Neuronal stem cell (in vitro differentiated cells): ENCODE results near the gene GNPTAB.

Experiments used
- DNase-seq: peaks from one replicate; pipeline ENCODE4 v3.0.0-alpha.2; 2013; ENCODE audit warnings: low spot score
- H2AFZ ChIP-seq: one replicate; pipeline ENCODE4 v1.6.1; 2013; ENCODE audit warnings: mild to moderate bottlenecking, low read length, inconsistent platforms
- H2AK5ac ChIP-seq: 2 replicates; pipeline ENCODE4 v1.6.1; 2013; ENCODE audit warnings: low read depth, mild to moderate bottlenecking, inconsistent platforms, low read length, moderate library complexity, mixed read lengths
- H2BK120ac ChIP-seq: 2 replicates; pipeline ENCODE4 v1.6.1; 2013; ENCODE audit warnings: low read depth, mild to moderate bottlenecking, inconsistent platforms, low read length, moderate library complexity, mixed read lengths
- H2BK12ac ChIP-seq: one replicate; pipeline ENCODE4 v1.6.1; 2013; ENCODE audit warnings: low read length, inconsistent platforms
- H2BK15ac ChIP-seq: 2 replicates; pipeline ENCODE4 v1.6.1; 2013; ENCODE audit warnings: mild to moderate bottlenecking, low read length, inconsistent platforms, mixed read lengths
- H2BK5ac ChIP-seq: one replicate; pipeline ENCODE4 v1.6.1; 2013; ENCODE audit warnings: inconsistent platforms, mild to moderate bottlenecking, low read length, moderate library complexity
- H3K14ac ChIP-seq: one replicate; pipeline ENCODE4 v1.6.1; 2013; ENCODE audit warnings: low read length, inconsistent platforms
- H3K18ac ChIP-seq: 2 replicates; pipeline ENCODE4 v1.6.1; 2013; ENCODE audit warnings: low read length, inconsistent platforms
- H3K23ac ChIP-seq: 2 replicates; pipeline ENCODE4 v1.6.1; 2013; ENCODE audit warnings: low read depth, mild to moderate bottlenecking, mixed read lengths, low read length, inconsistent platforms; ENCODE audit not compliant: poor library complexity
- H3K27ac ChIP-seq: replicated peaks from 3 replicates; pipeline ENCODE4 v1.5.1; 2013; ENCODE audit warnings: low read length, inconsistent platforms
- H3K27me3 ChIP-seq, 3 experiments: 2 replicates each; pipeline ENCODE4 v1.6.1; 2013; ENCODE audit warnings: low read length in 3 of 3, mild to moderate bottlenecking in 2 of 3, inconsistent platforms in 1 of 3, low read depth in 1 of 3, mixed read lengths in 1 of 3, moderate library complexity in 1 of 3; ENCODE audit not compliant: control insufficient read depth in 3 of 3, insufficient read depth in 3 of 3
- H3K36me3 ChIP-seq, 2 donors: replicated peaks in 1 of 2; 2 replicates each; pipeline ENCODE4 v1.6.1; 2013; ENCODE audit warnings: low read length in 2 of 2; ENCODE audit not compliant: control insufficient read depth in 2 of 2, insufficient read depth in 2 of 2
- H3K4ac ChIP-seq: 2 replicates; pipeline ENCODE4 v1.6.1; 2013; ENCODE audit warnings: inconsistent platforms, mild to moderate bottlenecking, low read length, moderate library complexity
- H3K4me1 ChIP-seq, 2 donors: 1 replicate in 1 of 2; 2 replicates in 1 of 2; pipeline ENCODE4 v1.6.1; 2013; ENCODE audit warnings: low read length in 2 of 2, low read depth in 1 of 2; ENCODE audit not compliant: control insufficient read depth in 2 of 2, insufficient read depth in 1 of 2
- H3K4me2 ChIP-seq: one replicate; pipeline ENCODE4 v1.6.1; 2013; ENCODE audit warnings: mild to moderate bottlenecking, low read length, inconsistent platforms; ENCODE audit not compliant: insufficient read depth, poor library complexity, severe bottlenecking
- H3K4me3 ChIP-seq, 2 donors: 2 replicates each; pipeline ENCODE4 v1.5.1; 2013; ENCODE audit warnings: low read length in 2 of 2, mild to moderate bottlenecking in 2 of 2, inconsistent platforms in 1 of 2, moderate library complexity in 1 of 2
- H3K79me1 ChIP-seq: one replicate; pipeline ENCODE4 v1.6.1; 2013; ENCODE audit warnings: low read depth, mild to moderate bottlenecking, inconsistent platforms, low read length, moderate library complexity
- H3K9ac ChIP-seq: one replicate; pipeline ENCODE4 v1.6.1; 2013; ENCODE audit warnings: mild to moderate bottlenecking, low read depth, low read length, inconsistent platforms; ENCODE audit not compliant: poor library complexity
- H3K9me3 ChIP-seq, 2 donors: replicated peaks in 1 of 2; 2 replicates each; pipeline versions ENCODE3 to v1.6.1; 2013; ENCODE audit warnings: low read length in 2 of 2, mild to moderate bottlenecking in 2 of 2, inconsistent platforms in 1 of 2, low read depth in 1 of 2, mixed read lengths in 1 of 2, moderate library complexity in 1 of 2; ENCODE audit not compliant: control insufficient read depth in 2 of 2, insufficient read depth in 1 of 2
- H4K8ac ChIP-seq: one replicate; pipeline ENCODE4 v1.6.1; 2013; ENCODE audit warnings: low read depth, mild to moderate bottlenecking, inconsistent platforms, low read length, moderate library complexity
- H4K91ac ChIP-seq: one replicate; pipeline ENCODE4 v1.6.1; 2013; ENCODE audit warnings: low read length, low read depth, mild to moderate bottlenecking, inconsistent platforms; ENCODE audit not compliant: poor library complexity
- WGBS, 2 donors: extraction: QIAGEN DNeasy Blood & Tissue Kit; methylation state at CpG; one replicate each; pipeline ENCODE4 v1.1.7; 2013; ENCODE audit warnings: missing lambda C conversion rate in 2 of 2, mixed read lengths in 1 of 2; ENCODE audit not compliant: insufficient read length in 2 of 2, insufficient replicate concordance in 1 of 2; ENCODE audit errors: extremely low coverage in 2 of 2; 5-methylcytosine and 5-hydroxymethylcytosine counted together

Gene GNPTAB

GRCh38 chr12:101799774-101800173 is 31.0 kb downstream of the GNPTAB start:
- no peak for DNase-seq
- H2BK5ac ChIP-seq: no peak overlapping the region
- H3K14ac ChIP-seq: no peak overlapping the region
- H2BK15ac ChIP-seq: no peak overlapping the region
- no peaks in the 10 kb centered on the region for H3K79me1 ChIP-seq
- H2AK5ac ChIP-seq: no peak overlapping the region
- H3K9ac ChIP-seq: no peak overlapping the region
- H3K4ac ChIP-seq: no peak overlapping the region
- no peaks in the 10 kb centered on the region for H3K9me3 ChIP-seq
- no peak overlapping the region for H3K4me2 ChIP-seq
- H2BK12ac ChIP-seq: no peak overlapping the region
- WGBS, 2 donors: no CpG with 5 or more reads among the region's 3 CpGs
- H3K27ac ChIP-seq: no peak overlapping the region
- no peak overlapping the region for H3K18ac ChIP-seq
- H2AFZ ChIP-seq: no peak overlapping the region
- H3K4me3 ChIP-seq: no peak overlapping the region
- no peak overlapping the region for H4K91ac ChIP-seq
- H4K8ac ChIP-seq: no peak overlapping the region
- H3K23ac ChIP-seq: no peak overlapping the region
- no peak overlapping the region for H2BK120ac ChIP-seq
- H3K27me3 ChIP-seq: no peaks in the 10 kb centered on the region
- no peaks in the 10 kb centered on the region for H3K36me3 ChIP-seq
- H3K4me1 ChIP-seq: no peaks in the 10 kb centered on the region

DNA sequence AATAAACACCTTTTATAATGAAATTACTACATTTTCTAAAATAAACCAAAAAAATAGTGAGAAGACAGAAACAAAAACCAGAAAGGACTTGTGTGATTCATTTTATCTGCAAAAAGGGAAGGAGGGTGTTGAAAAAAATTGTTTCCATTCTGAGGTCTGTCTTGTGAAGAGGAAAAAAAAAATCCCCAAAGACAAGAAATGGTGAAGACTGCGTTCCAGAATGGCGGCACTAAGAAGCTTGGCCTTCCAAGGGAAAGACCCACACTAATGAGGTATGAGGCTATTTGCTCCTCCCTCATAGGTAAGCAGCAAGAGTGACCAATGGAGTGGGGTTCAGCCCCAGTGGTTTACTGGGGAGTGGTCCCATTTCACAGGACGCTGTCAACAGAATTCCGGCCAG is 35.0 kb downstream of the GNPTAB start:
- Histone ChIP-seq H4K91ac (no peak overlapping the region), H3K14ac (no peak overlapping the region), H3K23ac (no peak overlapping the region), H3K36me3 (no peaks in the 10 kb centered on the region), H2BK12ac (no peak overlapping the region), H3K9ac (no peak overlapping the region), H2AK5ac (no peak overlapping the region), H2BK15ac (no peak overlapping the region), H3K27me3 (no peaks in the 10 kb centered on the region), H2AFZ (no peak overlapping the region), H3K4me2 (no peak overlapping the region), H2BK5ac (no peak overlapping the region), H3K18ac (no peak overlapping the region), H3K4ac (no peak overlapping the region), H2BK120ac (no peak overlapping the region), H3K4me1 (no peaks in the 10 kb centered on the region), H3K9me3 (no peaks in the 10 kb centered on the region), H3K79me1 (no peaks in the 10 kb centered on the region), H3K27ac (no peak overlapping the region), H3K4me3 (no peak overlapping the region), H4K8ac (no peak overlapping the region)
- no CpG with 5 or more reads among the region's 4 CpGs for WGBS, 2 donors
- no peak for DNase-seq

- no peak overlapping the region for H3K4ac ChIP-seq
- no peak overlapping the region for H3K4me3 ChIP-seq
- no peak overlapping the region for H3K18ac ChIP-seq
- no peaks in the 10 kb centered on the region for H3K36me3 ChIP-seq
- no peak overlapping the region for H4K91ac ChIP-seq
- no peak overlapping the region for H2BK120ac ChIP-seq
- no peak overlapping the region for H2AK5ac ChIP-seq
- no CpG with 5 or more reads among the region's 1 CpG for WGBS, 2 donors
- no peak overlapping the region for H3K9ac ChIP-seq
- no peak overlapping the region for H2BK12ac ChIP-seq
- H2BK15ac ChIP-seq: no peak overlapping the region
- H3K9me3 ChIP-seq: no peaks in the 10 kb centered on the region
- no peak overlapping the region for H3K23ac ChIP-seq
- no peak overlapping the region for H4K8ac ChIP-seq
- H3K79me1 ChIP-seq: no peaks in the 10 kb centered on the region
- H3K27me3 ChIP-seq: no peaks in the 10 kb centered on the region
- H3K27ac ChIP-seq: no peak overlapping the region
- no peak overlapping the region for H3K4me2 ChIP-seq
- no peak for DNase-seq
- H2AFZ ChIP-seq: no peak overlapping the region
- no peaks in the 10 kb centered on the region for H3K4me1 ChIP-seq
- no peak overlapping the region for H3K14ac ChIP-seq
- H2BK5ac ChIP-seq: no peak overlapping the region
These were observed 35.7 kb downstream of the GNPTAB start for GRCh38 chr12:101795013-101795412.

- H3K14ac ChIP-seq: no peak overlapping the region
- no peak overlapping the region for H2BK120ac ChIP-seq
- no peak overlapping the region for H4K8ac ChIP-seq
- H2BK15ac ChIP-seq: no peak overlapping the region
- no peaks in the 10 kb centered on the region for H3K79me1 ChIP-seq
- H3K23ac ChIP-seq: no peak overlapping the region
- no peaks in the 10 kb centered on the region for H3K4me1 ChIP-seq
- no peak overlapping the region for H3K4me2 ChIP-seq
- H2BK5ac ChIP-seq: no peak overlapping the region
- H4K91ac ChIP-seq: no peak overlapping the region
- H2AK5ac ChIP-seq: no peak overlapping the region
- no peak overlapping the region for H3K4me3 ChIP-seq
- no peak overlapping the region for H3K18ac ChIP-seq
- H3K36me3 ChIP-seq: no peaks in the 10 kb centered on the region
- no peak overlapping the region for H3K27ac ChIP-seq
- H3K9me3 ChIP-seq: no peaks in the 10 kb centered on the region
- no CpG with 5 or more reads among the region's 2 CpGs for WGBS, 2 donors
- H2BK12ac ChIP-seq: no peak overlapping the region
- no peak overlapping the region for H3K9ac ChIP-seq
- H3K4ac ChIP-seq: no peak overlapping the region
- DNase-seq: no peak
- no peak overlapping the region for H2AFZ ChIP-seq
- H3K27me3 ChIP-seq: no peaks in the 10 kb centered on the region
These were observed 36.2 kb downstream of the GNPTAB start for GRCh38 chr12:101794574-101794973.
